ENCODE data around the gene NAALADL2. TPM values are rescaled to one million over a fixed set of nuclear protein-coding genes. Genes with fewer than 3 reads are reported as not detected.
A peak's percentile ranks its signal among the peaks of the same experiment; 100 is the strongest.

NAALADL2 gene
- 1 to 10 TPM; 3.8 to 4.6 TPM for total RNA-seq
- 1 to 10 TPM in 1 of 2 donors, under 1 TPM in 1; 0.28 to 2.3 TPM for polyA plus RNA-seq

DNA sequence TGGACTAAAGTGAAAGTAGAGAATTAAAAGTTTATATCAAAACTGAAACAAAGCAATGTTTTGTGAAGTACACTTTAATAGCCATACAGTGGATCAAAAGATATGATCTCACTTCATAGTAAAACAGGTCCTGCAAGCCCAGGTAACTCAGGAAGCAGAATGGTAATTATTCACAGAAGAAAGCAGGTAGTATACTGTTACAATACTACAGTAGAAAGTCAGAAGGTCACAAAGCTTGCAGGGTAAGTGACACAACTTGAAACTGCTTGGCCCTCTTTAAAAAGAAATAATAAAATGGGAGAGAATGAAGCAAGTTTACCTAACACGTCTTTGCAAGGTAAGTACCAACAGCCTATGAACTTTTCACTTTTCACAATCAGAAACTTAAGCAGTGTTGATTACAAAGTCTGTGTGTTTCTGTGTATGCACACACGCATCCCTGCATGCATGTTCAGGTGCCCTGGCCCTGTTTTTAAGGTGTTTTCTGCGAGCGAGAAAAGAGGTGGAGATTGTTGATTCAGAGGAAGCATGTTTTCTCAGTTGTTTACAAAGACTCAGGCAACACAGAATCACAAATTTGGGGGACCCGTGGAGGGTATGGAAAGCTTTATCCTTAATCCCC is at the start of gene NAALADL2:
Gene NAALADL2, plus strand, starts transcription at position 221 of the 622 bp plus-strand sequence.
- Histone ChIP-seq H3K4me1 (ENCODE audit: control insufficient read depth in 4 of 4, insufficient read depth in 4 of 4, low read length in 3 of 4) (peaks cover 0 to 31% (median 24%) of the 10 kb centered on the region in 4 donors), H3K27me3 (ENCODE audit: control insufficient read depth in 4 of 4, insufficient read depth in 4 of 4, low read length in 3 of 4) (no peaks in the 10 kb centered on the region), H3K4me3 (ENCODE audit: low read depth in 1 of 3, low read length in 3 of 3) (peak within 1 kb of the TSS in 1 of 3 donors; percentile 25), H3K36me3 (ENCODE audit: control insufficient read depth in 4 of 4, insufficient read depth in 3 of 4, low read depth in 1 of 4, low read length in 3 of 4) (no peaks in the 10 kb centered on the region), H3K9ac (ENCODE audit: low read depth in 1 of 2, low read length in 2 of 2) (peak within 1 kb of the TSS in 1 of 2 donors; percentile 54), H3K9me3 (ENCODE audit: control insufficient read depth in 4 of 4, low read length in 3 of 4) (no peaks in the 10 kb centered on the region), H3K27ac (ENCODE audit: low read depth in 1 of 2, low read length in 2 of 2) (peak within 1 kb of the TSS; percentile 21 to 51)
- no peak for DNase-seq (ENCODE audit: low spot score)
- WGBS: 27% methylated on average over 5 of the region's 5 CpGs
- no peak for TF ChIP-seq EGR1 (IDR thresholded peaks at IDR 0.05; ENCODE audit: low read depth in 2 of 2)
- TF ChIP-seq JUND (IDR thresholded peaks at IDR 0.05): no peak
- TF ChIP-seq REST (IDR thresholded peaks at IDR 0.05): no peak
- TF ChIP-seq FOXA1 (IDR thresholded peaks at IDR 0.05): no peak
- TF ChIP-seq TAF1 (conservative IDR thresholded peaks at IDR 0.05): no peak
- TF ChIP-seq CTCF (IDR thresholded peaks at IDR 0.05; ENCODE audit: low read depth, low read length, missing input control): no peak
- TF ChIP-seq GABPA (IDR thresholded peaks at IDR 0.05 in 1 of 2, conservative IDR thresholded peaks at IDR 0.05 in 1 of 2): no peak
- TF ChIP-seq YY1 (IDR thresholded peaks at IDR 0.05): no peak
- no peak for TF ChIP-seq ATF3 (IDR thresholded peaks at IDR 0.05)
- no peak for TF ChIP-seq NR2F2 (IDR thresholded peaks at IDR 0.05)
- no peak for TF ChIP-seq HNF4G (IDR thresholded peaks at IDR 0.05)
- no peak for TF ChIP-seq SP1 (IDR thresholded peaks at IDR 0.05)
- no peak for TF ChIP-seq ZBTB33 (IDR thresholded peaks at IDR 0.05)
- TF ChIP-seq HNF4A (conservative IDR thresholded peaks at IDR 0.05): no peak
- no peak for TF ChIP-seq RAD21 (IDR thresholded peaks at IDR 0.05)
- TF ChIP-seq, protein P1, sequence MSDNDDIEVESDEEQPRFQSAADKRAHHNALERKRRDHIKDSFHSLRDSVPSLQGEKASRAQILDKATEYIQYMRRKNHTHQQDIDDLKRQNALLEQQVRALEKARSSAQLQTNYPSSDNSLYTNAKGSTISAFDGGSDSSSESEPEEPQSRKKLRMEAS (IDR thresholded peaks at IDR 0.05): no peak
- no peak for TF ChIP-seq RXRA (IDR thresholded peaks at IDR 0.05)

Measured in liver (tissue), 9 donors.